Left colon (tissue), 2 donors: ENCODE results near the gene MRTFB. TPM values are rescaled to one million over a fixed set of nuclear protein-coding genes. Genes with fewer than 3 reads are reported as not detected.

Source experiments
- ATAC-seq: fragments of 200-7000 bp; cut with Tn5 transposase; one replicate; pipeline ENCODE4 v1.9.1; 2020; ENCODE audit warnings: mild to moderate bottlenecking, moderate library complexity
- DNase-seq, 2 donors: peaks; one replicate each; pipeline ENCODE4 v3.0.0-alpha.2; 2020
- intact Hi-C, 2 donors: fragments of 100-400 bp; cut with DNase I in 1 of 2; cut with micrococcal nuclease in 1 of 2; formaldehyde crosslinking; loops; one replicate each; pipeline versions ENCODE4 v1.11.2 to v1.14.0; 2022; cut with DNase I, micrococcal nuclease
- microRNA-seq, 2 donors: library from miRNA; unstranded; fragments of <30 nt; microRNA quantifications; one replicate each; pipeline versions ENCODE4 v1.1.0 to v1.2.0, GENCODE V29; 2020
- total RNA-seq, 2 donors: library from RNA; stranded (reverse); fragmentation: NEBNext Ultra II Directional; extraction: Animal tissue kit (Norgen Biotek cat#: 25700); gene quantifications; one replicate each; pipeline ENCODE4 v1.2.1, GENCODE V29; 2021
- donor health status: DM: no; HTN: no; CAD: no.
- donor health status: DM: yes; HTN: yes; CAD: no.

The MRTFB gene
- total RNA-seq, 2 donors from 2014 or later, result 40.0 to 44.7 TPM

GRCh38 chr16:14309001-14309886 lies 238.1 kb downstream of the MRTFB start:
- DNase-seq (no peak), ATAC-seq (no peak)
- intact Hi-C loops, result no loop called here

GRCh38 chr16:14309906-14310305 lies 238.8 kb downstream of the MRTFB start:
- intact Hi-C loops, result no loop called here
- ATAC-seq, result no peak
- DNase-seq, result no peak

- intact Hi-C loops, result no loop called here
- ATAC-seq, result no peak
Observed at GRCh38 chr16:14310519-14310991, 239.4 kb downstream of the MRTFB start.

GRCh38 chr16:14314116-14314515 lies 243.0 kb downstream of the MRTFB start:
- ATAC-seq (no peak), DNase-seq (no peak)
- intact Hi-C loops, result no loop called here

More at GRCh38 chr16:14310519-14310991, 239.4 kb downstream of the MRTFB start:
- DNase-seq, result peak; percentile 28 to 32

- DNase-seq, result no peak
- no peak for ATAC-seq
- intact Hi-C loops, result no loop called here
Observed at GRCh38 chr16:14315683-14316320, 244.7 kb downstream of the MRTFB start.

Small RNAs within 50 kb of the gene (microRNA-seq; reads per million reads assigned to microRNA genes)
- gene MIR193B (132 to 416 reads per million in 2 donors), gene MIR365A (2.1 to 5.4 reads per million in 2 donors)

Other genes with a start within 250 kb of the MRTFB start
- gene ERCC4, start 151.2 kb upstream of the MRTFB start, total RNA-seq, result 1 to 10 TPM; 6.3 to 6.6 TPM